Suprapubic skin (tissue), 4 donors: ENCODE data around the gene SLC6A12.

Experiments used
- CTCF ChIP-seq, 2 donors: fragments of 200-600 bp in 1 of 2; fragments of 450-650 bp in 1 of 2; sonication (generic) in 1 of 2; IDR thresholded peaks; one replicate each; pipeline ENCODE4 v1.5.1; 2016 to 2019; ENCODE audit warnings: antibody characterized with exemption in 2 of 2, mild to moderate bottlenecking in 1 of 2, moderate library complexity in 1 of 2
- EP300 ChIP-seq: sonication (generic); formaldehyde crosslinking; IDR thresholded peaks from one replicate; pipeline ENCODE4 v1.6.1; 2017; ENCODE audit warnings: antibody characterized with exemption
- POLR2A ChIP-seq, 2 donors: fragments of 450-650 bp; IDR thresholded peaks; one replicate each; pipeline ENCODE4 v1.6.1; 2017; ENCODE audit warnings: antibody characterized with exemption in 2 of 2, mild to moderate bottlenecking in 2 of 2, moderate library complexity in 2 of 2
- POLR2AphosphoS5 ChIP-seq, 3 donors: sonication (generic); formaldehyde crosslinking; IDR thresholded peaks; one replicate each; pipeline ENCODE4 v1.6.1; 2017; ENCODE audit warnings: antibody characterized with exemption in 3 of 3

- TF ChIP-seq CTCF (IDR thresholded peaks at IDR 0.05), result no peak
- no peak for TF ChIP-seq EP300
- no peak for TF ChIP-seq POLR2A (IDR thresholded peaks at IDR 0.05)
- no peak for TF ChIP-seq POLR2AphosphoS5 (IDR thresholded peaks at IDR 0.05)
Observed at GRCh38 chr12:171743-172676, 41.9 kb downstream of the SLC6A12 start.
